Activated CD8-positive, alpha-beta T cell treated with anti-CD3 and anti-CD28 coated beads for 36 hours (primary cell): ENCODE data around the gene PRPF6. TPM values are rescaled to one million over a fixed set of nuclear protein-coding genes. Genes with fewer than 3 reads are reported as not detected.

ENCODE experiments used
- ATAC-seq: fragments of 200-7000 bp; cut with Tn5 transposase; one replicate; pipeline ENCODE4 v1.10.0; 2021; ENCODE audit warnings: mild to moderate bottlenecking, moderate library complexity
- CTCF ChIA-PET: fragments of 350-600 bp; sonication (Branson Sonifier 250); formaldehyde crosslinking; loops from one replicate; lab custom pipeline; 2021; ENCODE audit warnings: antibody characterized with exemption; lab: Charles Lee
- POLR2A ChIA-PET: fragments of 350-600 bp; sonication (Branson Sonifier 250); formaldehyde crosslinking; loops from one replicate; lab custom pipeline; 2021; ENCODE audit warnings: antibody characterized with exemption; lab: Charles Lee
- DNase-seq: peaks from one replicate; pipeline ENCODE4 v3.0.0-alpha.2; 2020
- H3K27ac Mint-ChIP-seq: one replicate; pipeline ENCODE4 v1.8.0; 2021; ENCODE audit warnings: mild to moderate bottlenecking, mixed read lengths
- H3K27me3 Mint-ChIP-seq: one replicate; pipeline ENCODE4 v1.8.0; 2021; ENCODE audit warnings: mixed read lengths
- H3K36me3 Mint-ChIP-seq: one replicate; pipeline ENCODE4 v1.8.0; 2021; ENCODE audit warnings: low read depth, mixed read lengths
- H3K4me1 Mint-ChIP-seq: one replicate; pipeline ENCODE4 v1.8.0; 2021; ENCODE audit warnings: low read depth, mixed read lengths
- H3K4me3 Mint-ChIP-seq: one replicate; pipeline ENCODE4 v1.8.0; 2021; ENCODE audit warnings: mild to moderate bottlenecking, moderate library complexity, mixed read lengths
- H3K9me3 Mint-ChIP-seq: one replicate; pipeline ENCODE4 v1.8.0; 2021; ENCODE audit warnings: mixed read lengths
- CTCF ChIP-seq: fragments of 200-600 bp; IDR thresholded peaks from one replicate; pipeline ENCODE4 v1.8.0; 2022; ENCODE audit warnings: antibody characterized with exemption, mild to moderate bottlenecking
- intact Hi-C: fragments of 100-400 bp; cut with micrococcal nuclease; formaldehyde crosslinking; loops from one replicate; pipeline ENCODE4 v1.10.0; 2022
- total RNA-seq, 2 experiments: library from RNA; stranded (reverse); gene quantifications; one replicate each; pipeline ENCODE4 v1.2.3, GENCODE V29; 2021

PRPF6 gene
- total RNA-seq, 2 experiments from 2014 or later: 53.0 to 55.5 TPM

- CTCF ChIA-PET: interaction anchor here (0.7 to 1.7 kb wide), 3 partner anchors 11 to 241 kb away, joined by 3 to 13 read pairs (median 3); no protein-coding TSS in a partner anchor
- Mint-ChIP-seq H3K4me1 (peaks cover 31% of the 10 kb centered on the region), H3K4me3 (peak overlapping the region; percentile 81), H3K9me3 (no peaks in the 10 kb centered on the region), H3K27me3 (no peaks in the 10 kb centered on the region), H3K36me3 (no peaks in the 10 kb centered on the region), H3K27ac (peak overlapping the region; percentile 59)
- peak; percentile 40 for TF ChIP-seq CTCF
- intact Hi-C loops: no loop called here
- ATAC-seq: no peak
- DNase-seq: no peak
- POLR2A ChIA-PET: interaction anchor here (1.2 to 2.1 kb wide), 3 partner anchors 13 to 54 kb away, joined by 3 to 8 read pairs (median 3); no protein-coding TSS in a partner anchor
Observed at GRCh38 chr20:63955281-63955826, 25.6 kb upstream of the PRPF6 start.

GRCh38 chr20:63955827-63956663, 24.9 kb upstream of the PRPF6 start, which contains the start of gene UCKL1:
Gene UCKL1, minus strand, starts transcription at chr20:63956416. Its CDS starts 44 bp downstream, at chr20:63956372.
- Mint-ChIP-seq H3K27ac (peak within 1 kb of the TSS; percentile 93), H3K4me3 (peak within 1 kb of the TSS; percentile 81), H3K36me3 (no peaks in the 10 kb centered on the region), H3K27me3 (no peaks in the 10 kb centered on the region), H3K4me1 (peaks cover 31% of the 10 kb centered on the region), H3K9me3 (no peaks in the 10 kb centered on the region)
- peak; percentile 19 for TF ChIP-seq CTCF
- peak; percentile 78 for ATAC-seq
- POLR2A ChIA-PET: interaction anchor here (1.1 to 2.1 kb wide), 4 partner anchors 12 to 55 kb away, joined by 3 to 10 read pairs (median 8); partner anchors contain the start of gene SAMD10
- CTCF ChIA-PET: interaction anchor here (1.0 to 1.2 kb wide), 5 partner anchors 11 to 249 kb away, joined by 3 to 4 read pairs (median 3); partner anchors contain the start of genes PRPF6 and TPD52L2
- peak; percentile 93 for DNase-seq
- intact Hi-C loops: no loop called here

- TF ChIP-seq CTCF: no peak
- Mint-ChIP-seq H3K36me3 (peaks cover 4% of the 10 kb centered on the region), H3K9me3 (no peaks in the 10 kb centered on the region), H3K4me1 (peaks cover 31% of the 10 kb centered on the region), H3K27me3 (no peaks in the 10 kb centered on the region), H3K27ac (peak overlapping the region; percentile 93), H3K4me3 (peak overlapping the region; percentile 81)
- POLR2A ChIA-PET: interaction anchor here (0.6 to 2.1 kb wide), 5 partner anchors 12 to 72 kb away, joined by 3 to 10 read pairs (median 7); partner anchors contain the start of gene SAMD10
- intact Hi-C loops: no loop called here
- peak; percentile 7 for ATAC-seq
- CTCF ChIA-PET: interaction anchor here (1.0 to 1.2 kb wide), 5 partner anchors 10 to 250 kb away, joined by 3 to 4 read pairs (median 3); partner anchors contain the start of genes PRPF6 and TPD52L2
- DNase-seq: no peak
Observed at GRCh38 chr20:63956664-63957003, 24.3 kb upstream of the PRPF6 start.

- peak; percentile 64 for ATAC-seq
- CTCF ChIA-PET: no interaction called here
- peak; percentile 91 for DNase-seq
- Mint-ChIP-seq H3K36me3 (peaks cover 4% of the 10 kb centered on the region), H3K27me3 (no peaks in the 10 kb centered on the region), H3K4me1 (peaks cover 31% of the 10 kb centered on the region), H3K9me3 (no peaks in the 10 kb centered on the region), H3K27ac (peak overlapping the region; percentile 93), H3K4me3 (peak overlapping the region; percentile 81)
- intact Hi-C loops: no loop called here
- TF ChIP-seq CTCF: peak; percentile 15
- POLR2A ChIA-PET: interaction anchor here (0.6 to 2.1 kb wide), 5 partner anchors 11 to 72 kb away, joined by 3 to 10 read pairs (median 7); partner anchors contain the start of gene SAMD10
Observed at GRCh38 chr20:63957004-63957689, 23.8 kb upstream of the PRPF6 start.
